HG02981 (cell line): ENCODE results near the gene TMPRSS13.
"Not testable (repeated sequence)": the region's sequence is repeated elsewhere in the genome, so short reads cannot be mapped to it uniquely, and the experiment has no call there.

Experiments
- ATAC-seq: cut with Tn5 transposase; IDR thresholded peaks from one replicate; pipeline ENCODE4 v1.9.1; 2021; ENCODE audit warnings: mild to moderate bottlenecking, moderate library complexity; ENCODE audit not compliant: unreplicated experiment

Gene TMPRSS13

GRCh38 chr11:117931331-117931950, 2.2 kb upstream of the TMPRSS13 start:
- ATAC-seq: no peak

DNA sequence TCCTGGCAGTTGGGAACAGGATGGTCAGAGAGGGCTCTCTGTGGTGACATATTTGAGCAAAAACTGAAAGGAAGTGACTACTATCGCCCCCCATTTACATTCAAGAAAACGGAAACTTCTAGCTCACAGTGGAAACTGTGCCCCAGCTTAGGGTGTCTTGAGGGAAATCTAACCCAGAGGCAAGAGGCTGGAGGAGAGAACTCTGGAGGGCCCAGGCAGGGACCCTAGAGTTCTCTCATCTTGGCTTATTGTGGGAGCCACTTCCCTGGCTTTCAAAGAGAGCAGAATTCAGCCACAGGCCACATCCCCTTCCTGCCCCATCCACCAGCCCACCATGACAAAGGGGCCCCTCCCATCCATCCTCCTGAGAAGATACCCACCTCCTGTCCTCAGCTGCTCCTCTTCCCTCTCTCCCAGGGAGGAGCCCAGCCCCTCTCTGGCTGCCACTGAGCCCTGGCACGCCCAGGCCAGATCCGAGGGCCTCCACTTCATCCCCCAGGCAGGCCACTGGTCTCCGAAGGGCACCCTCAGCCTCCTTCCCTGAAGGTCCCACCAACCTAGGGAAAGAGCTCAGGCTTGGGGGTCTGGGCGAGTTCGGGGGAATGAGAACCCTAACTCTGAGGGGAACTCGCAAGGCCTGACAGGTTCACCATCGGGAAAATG, 1.6 kb upstream of the TMPRSS13 start:
- no peak for ATAC-seq

DNA sequence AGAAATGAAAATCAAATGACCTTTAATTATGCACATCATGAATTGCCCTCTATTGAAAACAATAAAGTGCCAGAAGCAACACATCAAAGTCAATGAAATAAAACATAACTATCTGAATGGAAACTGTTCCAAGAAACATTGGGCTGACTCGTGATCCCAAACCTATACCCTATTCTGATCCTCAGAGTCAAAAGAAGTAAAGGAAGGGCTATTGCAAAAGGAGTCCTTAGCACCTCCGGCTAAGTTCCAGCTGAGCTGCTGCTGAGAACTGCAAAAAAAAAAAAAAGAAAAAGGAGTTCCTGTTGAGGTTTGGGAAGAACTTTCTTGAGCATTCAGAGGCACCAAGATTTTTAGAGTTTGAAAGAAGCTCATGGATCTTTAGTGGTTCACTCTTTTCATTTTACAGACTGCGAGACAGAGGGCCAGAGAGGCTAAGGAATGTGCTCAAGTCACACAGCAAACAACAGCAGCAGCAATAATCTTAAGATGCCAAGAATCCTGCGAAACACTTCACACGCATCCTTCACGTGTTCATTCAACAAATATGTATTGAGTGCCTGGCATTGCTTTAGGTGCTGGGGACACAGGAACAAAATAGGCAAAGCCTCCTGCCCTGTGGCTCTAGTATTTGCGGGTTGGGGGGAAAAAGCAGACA, 841 bp upstream of the TMPRSS13 start:
- ATAC-seq: no peak

DNA sequence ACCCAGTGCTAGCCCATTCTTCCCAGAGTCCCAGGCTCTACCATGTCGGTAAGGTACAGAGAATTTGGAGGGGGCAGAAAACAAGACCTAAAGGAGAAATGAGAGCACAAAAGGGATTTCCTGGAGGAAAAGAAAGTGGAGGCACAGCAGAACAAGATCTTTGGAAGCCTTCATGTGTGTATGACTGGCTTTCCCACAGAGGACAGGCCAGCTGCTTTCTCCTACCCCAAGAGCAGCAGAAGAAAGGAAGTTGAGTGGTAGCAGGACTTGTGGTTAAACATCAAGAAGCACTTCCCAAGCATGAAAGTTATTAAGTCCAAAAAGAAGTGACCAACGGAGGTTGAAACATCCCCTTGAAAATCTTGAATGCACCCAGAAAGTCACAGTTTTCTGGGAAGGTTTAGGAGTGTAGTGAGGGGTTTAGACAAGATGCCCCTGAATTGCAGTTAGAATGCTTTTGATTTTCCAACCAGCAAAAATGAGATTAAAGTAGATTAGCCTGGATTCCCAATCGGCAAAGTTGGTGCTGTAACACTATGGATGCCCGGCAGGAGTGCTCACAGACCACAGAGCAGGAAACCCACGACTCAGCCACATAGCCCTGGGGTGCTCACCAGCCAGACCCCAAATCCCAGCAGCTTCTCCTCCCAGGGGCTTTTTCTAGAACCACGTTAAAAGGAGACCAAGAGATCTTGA, 608 bp downstream of the TMPRSS13 start:
- ATAC-seq: no peak

DNA sequence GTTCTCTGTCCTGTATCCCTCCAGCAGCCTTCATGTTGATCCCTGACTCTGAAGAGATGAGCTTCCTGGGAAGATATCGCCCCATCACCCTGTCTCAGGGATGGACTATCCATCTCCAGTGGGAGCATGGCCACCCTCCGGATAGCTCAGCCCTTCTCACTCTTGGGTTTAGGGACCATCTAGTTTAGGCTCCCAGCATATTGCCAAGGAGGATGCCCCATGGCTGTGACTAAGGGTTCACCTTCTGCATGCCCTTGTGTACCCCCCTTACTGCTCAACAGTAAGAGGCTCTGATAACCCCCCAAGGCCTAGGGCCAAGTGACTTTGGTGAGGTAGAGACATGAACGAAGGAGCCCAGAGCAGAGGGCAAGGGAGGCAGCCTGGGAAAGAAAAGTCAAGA, 1.3 kb downstream of the TMPRSS13 start:
- ATAC-seq: no peak

GRCh38 chr11:117926166-117926565, 3.0 kb downstream of the TMPRSS13 start:
- ATAC-seq: not testable (repeated sequence)

DNA sequence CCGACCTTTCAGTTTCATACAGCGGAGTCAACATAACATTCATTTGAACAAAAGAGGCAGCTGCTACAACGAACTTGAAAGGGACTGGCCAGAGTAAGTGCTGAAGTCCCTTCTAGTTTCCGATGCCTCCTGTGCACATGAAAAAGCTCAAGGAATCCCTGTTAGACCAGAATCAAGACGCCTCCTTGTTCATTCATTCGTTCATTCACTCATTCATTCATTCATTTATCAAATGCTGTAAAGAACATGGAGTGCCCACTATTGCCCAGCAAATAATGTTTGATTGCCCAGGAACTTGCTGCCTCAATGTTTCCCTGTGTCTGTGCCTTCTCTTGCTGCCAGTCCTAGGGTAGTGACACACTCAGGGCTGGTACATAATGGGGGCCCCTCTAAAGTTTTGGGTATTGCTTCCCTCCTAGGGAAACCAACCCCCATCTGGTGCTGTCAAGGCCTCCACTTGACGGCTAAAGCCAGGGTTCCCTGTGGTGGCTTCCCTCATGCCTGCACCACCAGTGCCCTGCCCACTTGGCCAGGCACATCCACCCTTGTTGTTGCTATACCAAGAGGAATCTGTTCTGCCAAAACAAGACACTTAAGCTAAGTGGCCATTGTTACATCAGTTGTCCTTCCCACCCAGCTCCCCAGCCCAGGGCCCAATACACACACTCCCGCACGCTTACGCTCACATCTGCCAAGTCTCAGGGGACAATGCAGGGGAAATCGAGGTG, 3.8 kb downstream of the TMPRSS13 start:
- no peak for ATAC-seq

- no peak for ATAC-seq
Measured at GRCh38 chr11:117924631-117925170, 4.5 kb downstream of the TMPRSS13 start.

DNA sequence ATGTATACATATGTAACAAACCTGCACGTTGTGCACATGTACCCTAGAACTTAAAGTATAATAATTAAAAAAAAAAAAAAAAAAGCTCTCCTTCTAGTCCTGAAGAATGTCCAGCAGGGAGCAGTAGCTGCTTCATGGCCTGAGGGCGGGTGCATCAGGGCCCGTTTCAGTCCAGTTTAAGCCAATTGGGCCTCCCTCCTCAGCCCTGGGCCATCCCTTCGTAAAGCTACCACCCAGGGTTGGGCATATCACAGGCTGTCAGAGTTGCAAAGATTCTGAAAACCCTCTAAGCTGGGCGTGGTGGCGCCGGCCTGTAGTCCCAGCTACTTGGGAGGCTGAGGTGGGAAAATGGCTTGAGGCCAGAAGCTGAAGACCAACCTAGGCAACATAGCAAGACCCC, 5.4 kb downstream of the TMPRSS13 start:
- ATAC-seq: no peak

- ATAC-seq: no peak
Measured at GRCh38 chr11:117923275-117923674, 5.9 kb downstream of the TMPRSS13 start.

DNA sequence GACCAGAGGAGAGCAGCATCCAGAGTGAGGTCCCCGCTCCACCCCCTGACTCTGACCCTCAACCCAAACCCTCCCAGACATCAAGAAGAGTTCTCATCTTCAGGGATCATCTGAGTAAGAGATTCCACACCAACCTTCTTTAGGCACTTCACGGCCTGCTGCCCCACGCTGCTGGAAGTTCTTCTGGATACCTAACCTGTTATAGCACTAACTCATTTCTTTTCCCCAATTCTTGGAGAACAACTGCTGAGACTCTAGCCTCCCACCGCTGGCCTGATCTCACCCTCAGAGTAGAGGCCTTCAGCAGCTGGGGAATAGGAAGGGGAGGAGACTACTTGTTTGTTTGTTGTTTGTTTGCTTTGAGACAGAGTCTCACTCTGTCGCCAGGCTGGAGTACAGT, 7.3 kb downstream of the TMPRSS13 start:
- no peak for ATAC-seq

GRCh38 chr11:117921456-117921855, 7.7 kb downstream of the TMPRSS13 start:
- no peak for ATAC-seq

GRCh38 chr11:117919781-117920221, 9.4 kb downstream of the TMPRSS13 start:
- no peak for ATAC-seq

DNA sequence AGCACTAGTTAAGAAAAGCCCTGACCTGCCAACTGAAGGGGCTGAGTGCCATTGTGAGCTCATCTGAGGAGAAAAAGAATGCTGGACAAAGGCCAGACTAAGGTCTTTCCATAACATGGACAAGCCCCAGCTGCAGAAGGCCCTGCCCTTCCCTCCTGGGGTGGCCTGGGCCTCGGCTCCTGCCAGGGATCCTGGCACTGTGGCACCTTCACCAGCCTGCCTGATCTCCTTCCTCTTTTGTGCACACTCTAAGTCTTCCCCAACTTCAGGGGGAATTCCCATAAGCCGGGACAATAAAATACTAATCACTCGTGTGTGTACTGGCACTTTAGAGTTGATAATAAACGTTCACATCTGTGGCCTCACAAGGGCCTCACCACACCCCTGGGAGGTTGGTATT, 9.9 kb downstream of the TMPRSS13 start:
- ATAC-seq: no peak

GRCh38 chr11:117918366-117919255, 10.6 kb downstream of the TMPRSS13 start:
- ATAC-seq: no peak

GRCh38 chr11:117917591-117918151, 11.5 kb downstream of the TMPRSS13 start:
- ATAC-seq: no peak

GRCh38 chr11:117916956-117917355, 12.2 kb downstream of the TMPRSS13 start:
- ATAC-seq: no peak

- ATAC-seq: no peak
Measured at GRCh38 chr11:117915672-117916235, 13.4 kb downstream of the TMPRSS13 start.

DNA sequence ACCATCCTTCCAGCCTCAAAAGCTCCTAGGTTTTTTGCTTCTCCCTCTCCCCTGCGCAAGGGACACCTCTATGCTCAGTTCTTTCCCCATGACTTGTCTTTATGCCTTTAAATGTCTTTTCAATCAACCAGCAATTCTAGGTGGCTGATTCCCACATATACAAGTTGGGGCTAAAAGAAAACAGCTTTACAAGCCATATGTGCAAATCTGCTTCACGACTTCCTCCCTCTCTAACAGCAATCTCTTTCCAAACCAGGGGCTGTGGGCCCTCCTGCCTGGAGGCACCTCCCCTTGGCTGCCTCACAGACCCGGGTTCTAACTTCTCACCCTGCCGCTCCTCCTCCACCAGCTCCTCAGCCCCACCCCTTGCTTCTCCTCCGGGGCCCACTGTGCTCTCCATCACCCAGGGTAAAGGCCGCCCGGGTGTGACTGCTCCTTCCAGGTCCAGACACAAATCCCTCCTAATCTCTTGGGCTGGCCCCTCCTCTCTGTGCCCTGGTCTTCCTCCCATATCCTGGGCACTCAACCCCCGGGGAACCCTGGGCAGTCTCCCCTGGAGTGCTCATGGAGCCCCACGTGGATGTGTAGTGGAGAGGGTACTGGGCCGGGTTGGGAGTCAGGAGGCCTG, 14.1 kb downstream of the TMPRSS13 start:
- ATAC-seq: no peak
